MV-4-11 (cell line): ENCODE results near the gene WARS2.
A peak's percentile ranks its signal among the peaks of the same experiment; 100 is the strongest.
"Not testable (repeated sequence)": the region's sequence is repeated elsewhere in the genome, so short reads cannot be mapped to it uniquely, and the experiment has no call there.

ENCODE experiments used
- DNase-seq: peaks from one replicate; lab custom pipeline; 2025; lab: John Stamatoyannopoulos, UW

WARS2 gene

DNA sequence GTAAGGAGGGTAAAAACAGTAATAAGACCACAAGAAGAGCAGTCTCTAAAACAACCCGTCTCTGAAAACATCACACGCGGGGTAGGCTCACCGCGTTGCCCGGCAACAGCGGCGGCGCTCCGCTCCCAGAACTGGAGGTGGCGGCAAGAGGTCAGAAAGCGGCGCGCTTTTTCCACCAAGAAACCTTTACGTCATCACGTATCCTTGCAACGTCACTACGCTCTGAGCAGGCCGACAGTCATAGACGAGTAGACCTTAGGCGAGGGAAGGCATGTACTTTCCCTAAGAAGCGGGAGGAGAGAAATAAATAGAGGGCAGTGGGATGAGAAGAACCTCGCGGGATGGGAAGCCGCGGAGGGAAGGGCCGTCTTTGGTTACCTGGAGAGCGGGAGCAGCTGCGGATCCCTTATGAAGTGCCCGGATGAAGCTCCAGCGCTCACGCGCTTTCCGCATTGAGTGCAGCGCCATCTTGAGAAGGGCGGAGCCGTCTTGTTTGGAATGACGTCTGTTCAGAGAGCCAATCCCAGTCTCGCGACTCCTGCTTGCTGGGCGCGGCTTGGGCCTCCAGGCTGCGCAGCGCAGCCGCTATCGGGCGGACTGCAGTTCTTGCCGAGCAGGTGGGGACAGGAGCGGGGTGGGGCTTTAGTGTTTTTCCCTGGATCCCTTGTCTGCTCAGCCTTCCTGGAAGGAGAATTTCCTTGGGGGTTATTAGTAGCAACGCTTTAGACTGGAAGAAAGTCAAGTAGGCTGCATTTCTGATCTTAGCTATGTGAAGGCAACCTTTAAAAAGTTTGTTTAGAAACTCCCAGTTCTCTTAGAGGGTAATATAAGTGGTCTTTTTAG lies at the start of gene WARS2:
WARS2 (minus strand) TSS at position 477 of the 843 bp plus-strand sequence; CDS start at position 468, 9 bp downstream.
- DNase-seq: peak; percentile 96

DNA sequence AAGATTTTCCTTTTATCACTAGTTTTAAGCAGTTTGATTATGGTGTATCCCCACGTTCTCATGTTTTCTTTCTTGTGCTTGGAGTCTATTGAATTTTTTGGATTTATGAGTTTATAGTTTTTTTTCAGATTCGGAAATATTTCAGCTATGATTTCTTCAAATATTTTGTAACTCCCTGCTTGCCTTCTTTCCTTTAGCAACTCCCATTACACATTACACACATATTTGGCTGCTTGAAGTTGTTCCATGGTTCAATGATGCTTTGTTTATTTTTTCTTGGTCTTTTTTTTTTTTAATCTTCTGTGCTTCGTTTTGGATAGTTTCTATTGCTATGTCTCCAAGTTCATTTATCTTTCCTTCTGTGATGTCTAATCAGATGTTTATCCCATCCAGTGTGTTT lies 48.5 kb upstream of the WARS2 start:
- no peak for DNase-seq

DNA sequence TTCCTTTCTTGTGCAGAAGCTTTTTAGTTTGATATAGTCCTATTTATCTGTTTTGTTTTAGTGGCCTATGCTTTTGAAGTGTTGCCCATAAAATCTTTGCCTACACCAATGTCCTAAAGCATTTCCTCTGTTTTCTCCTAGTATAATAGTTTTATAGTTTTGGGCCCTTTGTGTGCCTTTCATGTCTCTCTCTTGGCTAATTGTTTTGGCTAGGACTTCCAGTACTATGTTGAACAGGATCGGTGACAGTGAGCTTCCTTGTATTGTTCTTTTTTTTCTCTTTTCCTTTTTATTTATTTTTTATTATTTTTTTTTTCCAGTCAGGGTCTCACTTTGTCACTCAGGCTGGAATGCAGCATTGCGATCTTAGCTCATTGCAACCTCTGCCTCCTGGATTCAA lies 47.0 kb upstream of the WARS2 start:
- no peak for DNase-seq

DNA sequence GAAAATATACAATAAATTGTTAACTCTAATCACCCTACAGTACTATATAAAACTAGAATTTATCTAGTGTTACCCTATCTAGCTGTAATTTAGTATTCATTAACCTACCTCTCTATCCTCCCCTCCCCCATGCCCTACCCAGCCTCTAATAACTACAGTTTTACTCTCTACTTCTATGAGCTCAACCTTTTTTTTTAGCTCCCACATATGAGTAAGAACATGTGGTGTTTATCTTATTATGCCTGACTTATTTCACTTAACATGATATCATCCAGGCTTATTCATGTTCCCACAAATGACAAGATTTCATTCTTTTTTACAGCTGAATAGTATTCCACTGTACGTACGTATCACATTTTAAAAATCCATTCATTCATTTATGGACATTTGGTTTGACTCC lies 46.0 kb upstream of the WARS2 start:
- DNase-seq: no peak

DNA sequence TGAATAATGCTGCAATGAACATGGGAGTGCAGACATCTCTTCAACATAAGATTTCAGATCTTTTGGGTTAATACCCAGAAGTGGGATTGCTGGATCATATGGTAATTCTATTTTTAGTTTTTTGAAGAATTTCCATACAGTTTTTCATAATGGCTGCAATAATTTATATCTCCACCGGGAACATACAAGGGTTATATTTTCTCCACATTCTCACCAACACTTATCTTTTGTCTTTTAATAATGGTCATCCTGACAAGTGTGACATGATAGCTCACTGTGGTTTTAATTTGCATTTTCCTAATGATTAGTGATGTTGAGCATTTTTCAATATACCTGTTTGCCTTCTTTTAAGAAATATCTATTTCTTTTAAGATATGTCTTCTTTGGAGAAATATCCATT lies 44.5 kb upstream of the WARS2 start:
- no peak for DNase-seq

DNA sequence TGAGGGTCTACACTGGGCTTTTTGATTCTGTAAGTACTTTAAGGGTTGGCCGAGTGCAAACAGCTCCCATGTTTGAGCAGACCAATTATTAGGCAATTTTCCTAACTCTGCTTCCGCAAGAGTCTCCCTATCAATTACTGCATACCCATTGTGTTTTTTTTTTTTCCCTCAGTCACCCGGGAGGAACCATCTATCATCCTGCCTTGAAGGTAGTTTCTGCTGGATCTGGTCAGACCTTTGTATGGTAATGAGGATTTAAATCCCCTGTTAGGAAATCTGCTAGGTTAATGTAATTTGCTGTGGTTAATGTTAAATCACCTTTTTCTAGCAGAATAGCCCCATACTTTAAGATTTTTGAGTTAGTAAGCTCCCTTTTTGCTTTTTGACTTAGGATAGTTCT lies 40.8 kb upstream of the WARS2 start:
- no peak for DNase-seq

DNA sequence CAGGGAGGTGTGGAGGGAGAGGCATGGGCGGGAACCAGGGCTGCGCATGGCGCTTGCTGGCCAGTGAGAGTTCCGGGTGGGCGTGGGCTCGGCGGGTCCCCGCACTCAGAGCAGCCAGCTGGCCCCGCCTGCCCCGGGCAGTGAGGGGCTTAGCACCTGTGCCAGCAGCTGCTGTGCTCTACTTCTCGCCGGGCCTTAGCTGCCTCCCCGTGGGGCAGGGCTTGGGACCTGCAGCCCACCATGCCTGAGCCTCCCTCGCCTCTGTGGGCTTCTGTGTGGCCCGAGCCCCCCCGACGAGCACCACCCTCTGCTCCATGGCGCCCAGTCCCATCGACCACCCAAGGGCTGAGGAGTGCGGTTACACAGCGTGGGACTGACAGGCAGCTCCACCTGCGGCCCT lies 38.6 kb upstream of the WARS2 start:
- DNase-seq: no peak

DNA sequence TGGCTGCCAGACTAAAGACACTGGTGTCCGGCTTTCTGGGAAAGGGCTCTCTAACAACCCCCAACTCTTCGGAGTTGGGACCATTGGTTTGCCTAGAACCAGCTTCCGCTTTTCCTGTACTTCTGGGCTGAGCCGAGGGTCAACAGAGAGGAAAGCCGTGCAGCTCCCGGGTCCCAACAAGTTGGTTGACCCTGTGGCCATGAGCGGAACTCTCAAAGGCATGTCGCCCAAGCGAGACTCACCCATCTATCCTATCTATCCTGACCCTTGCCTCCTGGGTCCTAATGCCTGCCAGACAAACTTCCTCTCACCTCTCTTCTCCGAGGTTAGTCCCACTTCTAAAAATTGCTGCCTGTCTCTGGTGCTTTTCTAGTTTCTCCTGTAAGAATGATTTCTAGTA lies 32.5 kb upstream of the WARS2 start:
- not testable (repeated sequence) for DNase-seq

DNA sequence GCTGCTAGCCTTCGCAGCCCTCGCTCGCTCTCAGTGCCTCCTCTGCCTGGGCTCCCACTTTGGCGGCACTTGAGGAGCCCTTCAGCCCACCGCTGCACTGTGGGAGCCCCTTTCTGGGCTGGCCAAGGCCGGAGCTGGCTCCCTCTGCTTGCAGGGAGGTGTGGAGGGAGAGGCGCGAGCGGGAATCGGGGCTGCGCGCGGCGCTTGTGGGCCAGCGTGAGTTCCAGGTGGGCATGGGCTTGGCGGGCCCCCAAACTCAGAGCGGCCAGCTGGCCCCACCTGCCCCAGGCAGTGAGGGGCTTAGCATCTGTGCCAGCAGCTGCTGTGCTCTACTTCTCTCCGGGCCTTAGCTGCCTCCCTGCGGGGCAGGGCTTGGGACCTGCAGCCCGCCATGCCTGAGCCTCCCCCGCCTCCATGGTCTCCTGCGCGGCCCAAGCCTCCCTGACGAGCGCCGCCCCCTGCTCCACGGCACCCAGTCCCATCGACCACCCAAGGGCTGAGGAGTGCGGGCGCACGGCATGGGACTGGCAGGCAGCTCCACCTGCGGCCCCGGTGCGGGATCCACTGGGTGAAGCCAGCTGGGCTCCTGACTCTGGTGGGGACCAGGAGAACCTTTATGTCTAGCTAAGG lies 31.0 kb upstream of the WARS2 start:
- DNase-seq: not testable (repeated sequence)

DNA sequence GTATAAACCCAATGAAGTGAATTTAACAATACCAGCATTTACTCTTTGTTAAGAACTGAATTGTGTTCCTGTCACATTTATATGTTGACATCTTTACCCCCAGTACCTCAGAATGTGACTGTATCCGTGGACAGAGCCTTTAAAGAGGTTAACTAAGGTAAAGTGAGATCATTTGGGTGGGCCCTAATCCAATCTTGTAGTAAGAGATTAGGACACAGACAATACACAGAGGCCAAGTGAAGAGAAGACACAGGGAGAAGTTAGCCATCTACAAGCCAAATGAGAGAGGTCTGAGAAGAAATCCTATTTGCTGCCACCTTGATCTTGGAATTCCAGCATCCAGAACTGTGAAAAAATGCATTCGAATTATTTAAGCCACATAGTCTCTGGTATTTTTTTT lies 22.9 kb upstream of the WARS2 start:
- DNase-seq: no peak

DNA sequence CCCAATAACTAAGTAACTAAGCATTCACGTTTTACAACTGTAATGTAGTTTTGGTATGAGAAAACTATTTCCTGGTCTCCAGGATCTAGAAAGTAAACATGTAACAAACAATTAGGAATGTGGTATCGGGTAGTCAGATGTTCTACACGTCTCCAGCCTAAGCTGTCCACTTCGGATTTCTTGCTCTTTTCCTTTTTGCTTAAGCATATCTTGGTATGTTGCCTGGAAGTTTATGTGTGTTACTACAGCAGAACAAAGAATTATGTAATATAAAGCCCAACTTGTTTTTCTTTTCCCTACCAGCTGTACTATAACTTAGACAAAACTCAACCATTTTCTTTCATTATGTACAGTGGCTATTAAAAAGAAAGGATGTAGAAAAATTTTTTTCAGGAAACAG lies 20.4 kb upstream of the WARS2 start:
- DNase-seq: no peak

DNA sequence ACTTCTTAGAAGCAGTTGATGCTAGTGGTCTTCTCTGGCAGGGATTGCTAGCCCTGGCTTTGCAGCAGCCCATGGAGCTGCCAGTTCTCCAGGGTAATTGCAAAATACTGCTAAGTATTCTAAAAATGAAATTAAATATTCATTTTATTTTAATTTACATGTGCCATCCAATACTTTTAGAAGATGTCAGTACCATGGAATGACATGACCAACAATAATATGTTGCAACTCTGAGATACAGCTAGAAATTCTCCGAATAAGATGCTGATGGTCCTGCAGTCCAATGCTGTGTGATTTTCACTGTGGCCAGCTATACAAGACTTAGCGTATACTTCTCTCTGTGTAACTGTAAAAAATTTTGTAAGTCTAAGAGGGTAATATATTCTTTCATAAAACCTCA lies 20.0 kb upstream of the WARS2 start:
- DNase-seq: no peak

DNA sequence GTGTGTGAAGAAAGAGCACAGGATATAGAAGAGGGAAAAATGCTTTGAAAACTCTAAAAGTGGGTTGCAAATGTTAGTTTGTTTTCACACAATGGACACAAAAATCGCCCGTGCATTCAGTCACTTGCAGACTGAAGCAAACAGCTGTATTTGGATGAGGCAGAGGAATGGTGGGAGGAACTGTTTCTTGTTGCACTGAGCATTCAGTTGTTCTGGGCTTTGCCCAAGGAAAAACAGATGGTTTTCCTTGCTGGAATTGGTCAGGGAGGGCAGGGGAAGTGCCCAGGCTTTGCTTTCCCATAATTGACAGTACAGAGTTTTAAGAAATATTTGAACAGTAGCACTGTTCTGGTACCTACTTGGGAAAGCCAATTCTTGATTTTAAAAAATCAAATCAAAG lies 19.5 kb upstream of the WARS2 start:
- no peak for DNase-seq

DNA sequence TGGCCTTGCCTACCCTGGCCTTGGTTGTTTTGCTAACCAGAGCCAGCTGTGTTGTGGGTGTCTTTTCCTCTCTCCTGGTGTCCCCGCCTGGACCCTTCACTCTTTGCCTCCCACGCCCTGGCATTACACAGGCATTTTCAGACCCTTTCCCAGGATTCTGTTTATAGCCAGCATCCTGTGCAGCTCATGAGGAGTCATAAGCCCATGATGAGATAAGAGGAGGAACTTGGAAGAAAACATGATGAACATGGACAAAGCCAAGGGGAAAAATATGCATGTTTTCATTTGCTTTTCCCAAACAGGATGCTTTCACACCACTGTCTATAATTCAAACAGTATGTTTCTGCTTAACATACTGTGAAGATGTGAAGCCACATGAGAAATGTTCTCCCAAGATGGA lies 18.7 kb upstream of the WARS2 start:
- DNase-seq: no peak

DNA sequence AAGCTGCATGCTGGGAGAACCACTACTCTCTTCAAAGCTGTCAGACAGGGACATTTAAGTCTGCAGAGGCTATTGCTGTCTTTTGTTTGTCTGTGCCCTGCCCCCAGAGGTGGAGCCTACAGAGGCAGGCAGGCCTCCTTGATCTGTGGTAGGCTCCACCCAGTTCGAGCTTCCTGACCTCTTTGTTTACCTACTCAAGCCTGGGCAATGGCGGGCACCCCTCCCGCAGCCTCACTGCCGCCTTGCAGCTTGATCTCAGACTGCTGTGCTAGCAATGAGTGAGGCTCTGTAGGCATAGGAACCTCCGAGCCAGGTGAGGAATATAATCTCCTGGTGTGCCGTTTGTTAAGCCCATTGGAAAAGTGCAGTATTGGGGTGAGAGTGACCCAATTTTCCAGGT lies 16.3 kb upstream of the WARS2 start:
- not testable (repeated sequence) for DNase-seq

DNA sequence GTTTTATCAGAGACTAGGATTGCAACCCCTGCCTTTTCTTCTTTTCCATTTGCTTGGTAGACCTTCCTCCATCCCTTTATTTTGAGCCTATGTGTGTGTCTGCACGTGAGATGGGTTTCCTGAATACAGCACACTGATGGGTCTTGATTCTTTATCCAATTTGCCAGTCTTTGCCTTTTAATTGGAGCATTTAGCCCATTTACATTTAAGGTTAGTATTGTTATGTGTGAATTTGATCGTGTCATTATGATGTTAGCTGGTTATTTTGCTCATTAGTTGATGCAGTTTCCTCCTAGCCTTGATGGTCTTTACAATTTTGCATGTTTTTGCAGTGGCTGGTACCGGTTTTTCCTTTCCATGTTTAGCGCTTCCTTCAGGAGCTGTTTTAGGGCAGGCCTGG lies 14.6 kb upstream of the WARS2 start:
- DNase-seq: not testable (repeated sequence)

DNA sequence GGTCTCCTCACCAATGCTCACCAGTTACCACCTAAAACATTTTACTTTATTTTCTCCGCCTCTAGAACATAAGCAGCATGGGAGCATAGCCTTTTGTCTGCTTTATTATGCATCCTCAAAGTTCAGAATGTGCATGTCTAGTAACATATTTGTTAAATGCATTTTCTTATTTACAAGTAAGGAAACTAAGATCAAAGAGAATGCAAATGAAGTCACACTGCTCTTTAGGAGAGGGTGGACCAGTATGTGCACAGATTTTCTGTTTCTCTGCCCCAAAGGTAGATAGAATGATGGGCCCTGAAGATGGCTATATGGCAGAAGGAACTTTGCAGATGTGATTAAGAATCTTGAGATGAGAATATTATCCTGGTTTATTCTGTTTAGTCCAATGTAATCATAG lies 9.7 kb upstream of the WARS2 start:
- DNase-seq: no peak

DNA sequence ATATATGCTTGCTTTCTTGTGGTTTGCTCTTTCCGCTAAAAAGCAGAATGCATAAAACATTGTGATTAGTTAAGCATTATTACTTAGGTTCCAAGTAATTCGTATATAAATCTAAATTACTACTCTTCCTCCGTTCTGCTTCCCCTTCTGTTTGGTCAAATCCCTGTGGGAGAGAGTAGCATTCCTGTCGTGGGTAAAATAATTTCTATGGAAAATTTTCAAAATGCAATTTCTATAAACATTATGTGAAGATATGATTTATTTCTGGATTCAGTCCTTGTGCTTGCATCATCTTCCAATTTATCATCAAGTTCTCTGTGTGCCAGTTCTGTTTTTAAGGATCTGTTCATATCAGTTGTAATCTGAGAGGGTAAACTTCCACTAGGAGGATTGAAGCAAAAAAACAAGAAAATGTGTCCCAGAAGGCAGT lies 7.2 kb upstream of the WARS2 start:
- no peak for DNase-seq

DNA sequence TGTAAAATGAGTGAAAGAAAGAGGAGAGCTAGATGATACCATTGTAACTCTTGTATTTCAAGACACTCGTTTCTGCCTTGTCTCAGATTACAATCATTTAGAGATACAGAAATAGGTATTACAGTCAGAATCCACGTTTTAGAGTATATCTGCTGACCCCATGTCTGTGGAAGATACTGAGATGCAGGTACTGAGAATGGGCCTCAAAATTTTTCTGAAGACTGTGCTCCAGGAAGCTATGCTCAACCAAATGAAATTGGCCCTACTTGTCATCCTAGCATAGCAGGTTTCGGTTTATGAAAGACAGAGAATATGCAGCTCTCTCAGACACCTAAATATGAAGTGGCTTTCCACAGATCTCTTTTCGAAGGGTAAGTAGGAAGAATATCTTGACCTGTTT lies 6.0 kb upstream of the WARS2 start:
- DNase-seq: no peak

DNA sequence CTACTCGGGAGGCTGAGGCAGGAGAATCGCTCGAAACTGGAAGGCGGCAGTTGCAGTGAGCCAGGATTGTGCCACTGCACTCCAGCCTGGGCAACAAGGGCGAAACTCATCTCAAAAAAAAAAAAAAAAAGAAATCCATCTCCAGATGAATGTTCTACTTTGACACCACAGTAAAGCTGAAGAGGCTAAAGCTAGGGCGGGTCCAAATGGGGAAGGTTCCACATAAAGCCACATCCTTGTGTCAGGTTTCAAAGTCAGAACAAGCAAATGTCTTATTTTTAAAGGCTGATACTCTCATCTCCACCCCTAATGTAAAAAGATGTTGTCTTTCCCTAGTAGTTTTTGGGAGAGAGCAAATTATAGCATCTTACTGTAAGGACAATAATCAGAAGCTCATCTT lies 4.4 kb upstream of the WARS2 start:
- no peak for DNase-seq

DNA sequence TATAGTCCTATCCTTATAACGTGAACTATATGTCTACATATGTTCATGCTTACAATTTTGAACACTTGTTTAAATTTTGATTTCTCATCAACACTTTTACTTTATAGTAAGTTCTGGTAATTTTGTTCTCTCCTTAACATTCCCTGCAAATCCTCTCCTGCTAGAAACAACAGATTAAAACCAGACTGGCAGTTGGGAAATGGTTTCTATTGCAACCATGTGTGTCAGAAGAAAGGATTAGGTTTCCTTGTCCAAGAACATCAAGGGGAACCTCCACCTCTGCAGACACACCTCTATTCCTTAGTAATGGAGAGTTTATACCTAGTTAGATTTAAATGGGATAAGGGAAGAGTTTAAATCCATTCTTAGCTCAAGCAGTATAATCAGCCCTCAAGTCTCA lies 3.3 kb upstream of the WARS2 start:
- no peak for DNase-seq

DNA sequence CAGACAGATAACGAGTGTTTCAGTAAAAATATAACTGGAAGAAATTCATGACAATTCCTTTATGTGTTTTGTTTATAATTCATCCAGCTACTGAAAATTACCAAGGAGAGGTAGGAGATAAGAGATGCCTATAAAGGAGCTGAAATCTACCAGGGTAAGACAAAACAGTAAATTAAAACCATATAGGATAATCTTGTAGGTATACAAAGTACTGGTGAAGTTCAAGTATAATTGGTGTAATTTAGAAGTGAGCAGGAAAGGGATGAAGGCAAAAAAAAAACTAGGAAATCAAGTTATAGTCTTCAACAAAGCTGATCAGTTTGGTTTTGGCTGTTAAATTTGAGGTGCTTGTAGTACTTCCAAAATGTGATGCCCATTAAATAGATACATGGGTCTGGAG lies 1.2 kb upstream of the WARS2 start:
- DNase-seq: no peak

DNA sequence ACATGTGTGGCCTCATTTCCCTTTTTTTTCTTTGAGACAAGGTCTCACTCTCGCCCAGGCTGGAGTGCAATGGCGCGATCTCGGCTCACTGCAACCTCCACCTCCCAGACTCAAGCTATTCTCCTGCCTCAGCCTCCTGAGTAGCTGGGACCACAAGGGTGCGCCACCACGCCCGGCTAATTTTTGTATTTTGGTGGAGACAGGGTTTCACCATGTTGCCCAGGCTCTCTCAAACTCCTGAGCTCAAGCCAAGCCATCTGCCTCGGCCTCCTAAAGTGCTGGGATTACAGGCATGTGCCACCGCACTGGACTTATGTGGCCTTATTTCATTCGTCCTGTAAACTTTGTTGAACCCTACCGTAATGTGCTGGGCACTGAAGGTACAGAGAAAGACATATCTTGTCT lies 569 bp upstream of the WARS2 start:
- DNase-seq: peak; percentile 43

DNA sequence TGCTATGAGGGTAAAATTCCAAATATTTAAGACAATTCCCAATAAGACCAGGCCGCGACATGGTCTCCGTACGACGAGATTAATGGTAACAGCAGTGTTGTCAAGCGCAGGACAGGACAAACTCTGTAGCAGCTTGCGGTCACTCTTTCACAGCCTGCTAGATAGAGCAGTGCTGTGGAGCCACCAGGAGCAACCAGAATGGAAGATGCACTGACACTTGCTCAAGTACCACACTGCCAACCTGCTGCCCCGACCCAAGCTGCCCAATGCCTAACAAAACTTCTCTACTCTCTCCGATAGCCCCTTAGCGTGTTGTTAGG lies 636 bp downstream of the WARS2 start:
- no peak for DNase-seq
